Liver (tissue), 9 donors: ENCODE data around the gene RTL10. TPM values are rescaled to one million over a fixed set of nuclear protein-coding genes. Genes with fewer than 3 reads are reported as not detected.

Source experiments
- DNase-seq: peaks from one replicate; pipeline ENCODE4 v3.0.0-alpha.2; 2017; ENCODE audit warnings: low spot score
- H3K27ac ChIP-seq, 2 donors: one replicate each; pipeline ENCODE4 v1.7.0; 2013; ENCODE audit warnings: inconsistent platforms in 2 of 2, low read length in 2 of 2, control low read depth in 1 of 2, low read depth in 1 of 2, mild to moderate bottlenecking in 1 of 2
- H3K27me3 ChIP-seq, 4 donors: one replicate each; pipeline versions ENCODE4 v1.6.1 to v1.7.0; 2013; ENCODE audit warnings: low read length in 3 of 4, inconsistent platforms in 1 of 4, mild to moderate bottlenecking in 1 of 4, moderate library complexity in 1 of 4; ENCODE audit not compliant: control insufficient read depth in 4 of 4, insufficient read depth in 4 of 4
- H3K36me3 ChIP-seq, 4 donors: one replicate each; pipeline versions ENCODE4 v1.6.1 to v1.7.0; 2013; ENCODE audit warnings: low read length in 3 of 4, mild to moderate bottlenecking in 3 of 4, low read depth in 1 of 4, moderate library complexity in 1 of 4; ENCODE audit not compliant: control insufficient read depth in 4 of 4, insufficient read depth in 3 of 4
- H3K4me1 ChIP-seq, 4 donors: one replicate each; pipeline versions ENCODE4 v1.6.1 to v1.7.0; 2013; ENCODE audit warnings: low read length in 3 of 4, mild to moderate bottlenecking in 3 of 4, moderate library complexity in 1 of 4; ENCODE audit not compliant: control insufficient read depth in 4 of 4, insufficient read depth in 4 of 4
- H3K4me3 ChIP-seq, 3 donors: one replicate each; pipeline versions ENCODE4 v1.6.1 to v1.7.0; 2013; ENCODE audit warnings: low read length in 3 of 3, control low read depth in 1 of 3, low read depth in 1 of 3, mild to moderate bottlenecking in 1 of 3
- H3K9ac ChIP-seq, 2 donors: one replicate each; pipeline ENCODE4 v1.7.0; 2013; ENCODE audit warnings: low read length in 2 of 2, mild to moderate bottlenecking in 2 of 2, moderate library complexity in 2 of 2, control low read depth in 1 of 2, low read depth in 1 of 2
- H3K9me3 ChIP-seq, 4 donors: one replicate each; pipeline versions ENCODE4 v1.6.1 to v1.7.0; 2013; ENCODE audit warnings: low read length in 3 of 4; ENCODE audit not compliant: control insufficient read depth in 4 of 4
- ATF3 ChIP-seq: IDR thresholded peaks from 2 replicates; pipeline ENCODE4 v1.6.1; 2016; ENCODE audit warnings: antibody characterized with exemption
- CTCF ChIP-seq: fragments of 150-350 bp; IDR thresholded peaks from 2 replicates; pipeline ENCODE4 v1.5.1; 2017; ENCODE audit warnings: improper control_type of control experiment, low read depth, low read length; ENCODE audit not compliant: missing input control
- EGR1 ChIP-seq, 2 donors: IDR thresholded peaks; 2 replicates each; pipeline ENCODE4 v1.6.1; 2016 to 2018; ENCODE audit warnings: antibody characterized with exemption in 2 of 2, low read depth in 2 of 2
- FOXA1 ChIP-seq: IDR thresholded peaks from 2 replicates; pipeline ENCODE4 v1.6.1; 2016; ENCODE audit warnings: antibody characterized with exemption
- FOXA2 ChIP-seq: IDR thresholded peaks from 2 replicates; pipeline ENCODE4 v1.6.1; 2016; ENCODE audit warnings: antibody characterized with exemption
- GABPA ChIP-seq, 2 donors: IDR thresholded peaks in 1 of 2; conservative IDR thresholded peaks in 1 of 2; 2 replicates each; pipeline ENCODE4 v1.6.1; 2016; ENCODE audit warnings: antibody characterized with exemption in 2 of 2, mild to moderate bottlenecking in 1 of 2, moderate library complexity in 1 of 2
- HNF4A ChIP-seq, 2 donors: conservative IDR thresholded peaks; 2 replicates each; pipeline ENCODE4 v1.6.1; 2016; ENCODE audit warnings: antibody characterized with exemption in 2 of 2, mild to moderate bottlenecking in 2 of 2
- HNF4G ChIP-seq: IDR thresholded peaks from 2 replicates; pipeline ENCODE4 v1.6.1; 2016; ENCODE audit warnings: antibody characterized with exemption
- JUND ChIP-seq, 2 donors: IDR thresholded peaks; 2 replicates each; pipeline ENCODE4 v1.6.1; 2016; ENCODE audit warnings: antibody characterized with exemption in 2 of 2
- MAX ChIP-seq: IDR thresholded peaks from 2 replicates; pipeline ENCODE4 v1.6.1; 2016; ENCODE audit warnings: antibody characterized with exemption
- NR2F2 ChIP-seq: IDR thresholded peaks from 2 replicates; pipeline ENCODE4 v1.6.1; 2016; ENCODE audit warnings: antibody characterized with exemption
- RAD21 ChIP-seq, 2 donors: IDR thresholded peaks; 2 replicates each; pipeline ENCODE4 v1.6.1; 2016; ENCODE audit warnings: antibody characterized with exemption in 2 of 2, mild to moderate bottlenecking in 2 of 2
- REST ChIP-seq: IDR thresholded peaks from 2 replicates; pipeline ENCODE4 v1.6.1; 2016; ENCODE audit warnings: antibody characterized with exemption, mild to moderate bottlenecking
- RXRA ChIP-seq, 2 donors: IDR thresholded peaks; 2 replicates each; pipeline ENCODE4 v1.6.1; 2017 to 2018; ENCODE audit warnings: antibody characterized with exemption in 2 of 2, mild to moderate bottlenecking in 1 of 2
- SP1 ChIP-seq: IDR thresholded peaks from 2 replicates; pipeline ENCODE4 v1.6.1; 2018; ENCODE audit warnings: antibody characterized with exemption, mild to moderate bottlenecking
- TAF1 ChIP-seq: conservative IDR thresholded peaks from 2 replicates; pipeline ENCODE4 v1.6.1; 2016; ENCODE audit warnings: antibody characterized with exemption, mild to moderate bottlenecking
- YY1 ChIP-seq: IDR thresholded peaks from 2 replicates; pipeline ENCODE4 v1.6.1; 2016; ENCODE audit warnings: antibody characterized with exemption, mild to moderate bottlenecking
- ZBTB33 ChIP-seq: IDR thresholded peaks from 2 replicates; pipeline ENCODE4 v1.6.1; 2016; ENCODE audit warnings: antibody characterized with exemption
- WGBS: extraction: QIAGEN DNeasy Blood & Tissue Kit; methylation state at CpG from one replicate; pipeline ENCODE4 v1.1.7; 2013; 5-methylcytosine and 5-hydroxymethylcytosine counted together
- polyA plus RNA-seq, 2 donors: library from polyadenylated mRNA; stranded (reverse) in 1 of 2; unstranded in 1 of 2; fragments of 200-250 nt in 1 of 2; fragments of >200 nt in 1 of 2; fragmentation: Nextera tagmentation in 1 of 2; extraction: Ambion mirVana in 1 of 2; gene quantifications; one replicate each; pipeline versions ENCODE4 v1.2.1 to v1.2.3, GENCODE V29; 2013 to 2015
- total RNA-seq, 2 donors: library from RNA; depleted of rRNA; stranded (reverse); fragments of >200 nt; gene quantifications; one replicate each; pipeline ENCODE4 v1.2.3, GENCODE V29; 2014
- donor health status: healthy.
- donor health status: healthy.
- donor health status: healthy.
- donor health status: healthy.
- donor health status: healthy.

Gene RTL10
- total and polyA plus RNA-seq, 4 donors = 4.2 to 8.3 (median 7.4) TPM

- no peak for TF ChIP-seq FOXA1
- no peak for TF ChIP-seq CTCF
- no peak for TF ChIP-seq REST
- no peak for TF ChIP-seq NR2F2
- TF ChIP-seq GABPA (IDR thresholded peaks at IDR 0.05 in 1 of 2, conservative IDR thresholded peaks at IDR 0.05 in 1 of 2) = no peak
- no peak for TF ChIP-seq SP1
- TF ChIP-seq EGR1 (IDR thresholded peaks at IDR 0.05; ENCODE audit: low read depth in 2 of 2) = no peak
- TF ChIP-seq RXRA (IDR thresholded peaks at IDR 0.05) = no peak
- TF ChIP-seq MAX = no peak
- no peak for TF ChIP-seq ATF3
- no peak for TF ChIP-seq YY1
- TF ChIP-seq TAF1 = no peak
- no peak for TF ChIP-seq FOXA2
- TF ChIP-seq HNF4A (conservative IDR thresholded peaks at IDR 0.05) = no peak
- TF ChIP-seq JUND (IDR thresholded peaks at IDR 0.05) = no peak
- no peak for TF ChIP-seq ZBTB33
- TF ChIP-seq HNF4G = no peak
- TF ChIP-seq RAD21 (IDR thresholded peaks at IDR 0.05) = no peak
- no peak for DNase-seq
Observed at GRCh38 chr22:19870153-19871022, 15.7 kb upstream of the RTL10 start.

More at GRCh38 chr22:19870153-19871022, 15.7 kb upstream of the RTL10 start:
- Histone ChIP-seq H3K4me3 (no peak overlapping the region), H3K9me3 (no peaks in the 10 kb centered on the region), H3K9ac (no peak overlapping the region), H3K27ac (no peak overlapping the region), H3K27me3 (no peaks in the 10 kb centered on the region), H3K4me1 (no peaks in the 10 kb centered on the region), H3K36me3 (peaks cover 0 to 2% (median 0%) of the 10 kb centered on the region in 4 donors)
- 83% methylated on average over 30 of the region's 30 CpGs for WGBS
